Measurements from ENCODE around the gene GPR151.

Gene GPR151

GRCh38 chr5:146515473-146516150, 378 bp downstream of the GPR151 start:
- no peak overlapping the region for H3K9ac ChIP-seq (ENCODE audit: low read depth, low read length)
- no peaks in the 10 kb centered on the region for H3K9me3 ChIP-seq (replicated peaks; ENCODE audit: low read length)
- no peak overlapping the region for H3K4me3 ChIP-seq (ENCODE audit: low read length)
- H3K27me3 ChIP-seq (ENCODE audit: control insufficient read depth, insufficient read depth, low read length), result no peaks in the 10 kb centered on the region
- H3K4me1 ChIP-seq (ENCODE audit: control insufficient read depth, insufficient read depth, low read length), result no peaks in the 10 kb centered on the region
- H3K36me3 ChIP-seq (ENCODE audit: insufficient read depth, low read length), result peaks cover 22% of the 10 kb centered on the region
- H3K4me2 ChIP-seq (ENCODE audit: low read length), result no peak overlapping the region

GRCh38 chr5:146514575-146514974, 1.4 kb downstream of the GPR151 start:
- Histone ChIP-seq H3K27me3 (ENCODE audit: control insufficient read depth, insufficient read depth, low read length) (no peaks in the 10 kb centered on the region), H3K9me3 (replicated peaks; ENCODE audit: low read length) (no peaks in the 10 kb centered on the region), H3K36me3 (ENCODE audit: insufficient read depth, low read length) (peaks cover 32% of the 10 kb centered on the region), H3K4me3 (ENCODE audit: low read length) (no peak overlapping the region), H3K4me1 (ENCODE audit: control insufficient read depth, insufficient read depth, low read length) (no peaks in the 10 kb centered on the region), H3K4me2 (ENCODE audit: low read length) (no peak overlapping the region), H3K9ac (ENCODE audit: low read depth, low read length) (no peak overlapping the region)

DNA sequence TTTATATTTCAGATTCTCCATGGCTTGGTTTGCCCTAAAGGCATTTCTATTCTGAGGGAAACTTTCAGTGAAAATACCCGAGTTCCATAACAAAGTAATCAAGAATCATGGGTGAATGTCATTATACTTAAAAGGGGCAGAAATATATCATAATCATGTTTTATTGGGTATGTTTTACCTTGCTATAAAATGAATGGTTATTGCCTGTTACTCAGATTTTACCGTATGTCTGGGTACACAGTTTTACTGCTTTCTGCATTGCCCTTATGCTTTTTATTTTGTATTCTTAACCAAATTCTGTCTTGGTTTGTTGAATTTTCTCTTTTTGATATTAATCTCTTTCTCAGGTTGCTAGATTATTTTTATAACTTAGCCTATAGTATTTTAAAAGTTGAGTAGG, 2.5 kb downstream of the GPR151 start:
- H3K9me3 ChIP-seq (replicated peaks; ENCODE audit: low read length), result no peaks in the 10 kb centered on the region
- no peak overlapping the region for H3K9ac ChIP-seq (ENCODE audit: low read depth, low read length)
- H3K36me3 ChIP-seq (ENCODE audit: insufficient read depth, low read length), result peaks cover 43% of the 10 kb centered on the region
- H3K27me3 ChIP-seq (ENCODE audit: control insufficient read depth, insufficient read depth, low read length), result no peaks in the 10 kb centered on the region
- no peak overlapping the region for H3K4me2 ChIP-seq (ENCODE audit: low read length)
- H3K4me3 ChIP-seq (ENCODE audit: low read length), result no peak overlapping the region
- no peaks in the 10 kb centered on the region for H3K4me1 ChIP-seq (ENCODE audit: control insufficient read depth, insufficient read depth, low read length)

DNA sequence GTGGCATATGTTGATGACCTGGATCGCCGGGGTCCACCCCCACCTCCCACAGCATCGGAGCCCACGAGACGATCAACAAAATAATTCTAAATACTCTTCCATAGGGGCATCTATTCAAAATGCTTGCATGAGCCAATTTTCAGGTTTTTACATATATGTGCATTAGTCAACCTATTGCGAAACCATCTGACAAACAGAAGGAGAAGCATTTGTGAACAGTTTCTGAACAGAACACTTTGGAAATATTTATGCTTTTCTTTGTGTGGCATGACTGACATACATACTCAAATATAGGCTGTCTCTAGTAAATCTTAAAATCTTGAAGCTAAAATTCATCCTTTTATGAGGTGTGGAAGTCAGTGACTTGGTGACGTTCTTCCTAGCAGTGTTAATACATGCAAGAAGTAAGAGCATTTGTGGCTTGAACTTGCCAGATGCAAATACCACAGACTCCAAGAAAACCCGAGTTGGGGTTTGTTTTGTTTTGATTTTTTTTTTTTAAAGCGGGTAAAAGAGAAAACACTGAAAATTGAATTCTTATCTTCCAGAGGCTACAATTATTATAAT, 5.3 kb downstream of the GPR151 start:
- no peak overlapping the region for H3K4me2 ChIP-seq (ENCODE audit: low read length)
- no peak overlapping the region for H3K4me3 ChIP-seq (ENCODE audit: low read length)
- peaks cover 69% of the 10 kb centered on the region for H3K36me3 ChIP-seq (ENCODE audit: insufficient read depth, low read length)
- H3K9ac ChIP-seq (ENCODE audit: low read depth, low read length), result no peak overlapping the region
- H3K9me3 ChIP-seq (replicated peaks; ENCODE audit: low read length), result no peaks in the 10 kb centered on the region
- H3K27me3 ChIP-seq (ENCODE audit: control insufficient read depth, insufficient read depth, low read length), result no peaks in the 10 kb centered on the region
- no peaks in the 10 kb centered on the region for H3K4me1 ChIP-seq (ENCODE audit: control insufficient read depth, insufficient read depth, low read length)

DNA sequence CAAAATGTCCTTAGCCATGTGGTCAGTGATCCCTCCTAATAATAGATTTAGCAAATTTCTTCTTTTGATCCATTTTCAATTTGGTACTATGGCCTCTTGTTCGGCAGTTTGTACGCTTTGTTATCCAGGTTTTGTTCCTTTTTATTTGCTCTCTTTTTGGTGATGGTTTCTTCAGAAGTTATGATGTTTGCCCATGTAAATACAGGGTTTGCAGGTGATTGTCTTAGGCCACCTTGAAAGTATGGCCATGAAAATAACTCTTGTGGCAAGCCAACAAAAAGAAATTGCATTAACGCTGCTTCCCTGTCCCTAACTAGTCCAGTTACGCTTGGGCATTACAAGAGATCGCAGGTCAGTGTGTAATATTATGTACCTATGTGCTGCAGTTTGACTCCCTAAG, 8.6 kb downstream of the GPR151 start:
- Histone ChIP-seq H3K4me1 (ENCODE audit: control insufficient read depth, insufficient read depth, low read length) (no peaks in the 10 kb centered on the region), H3K4me2 (ENCODE audit: low read length) (no peak overlapping the region), H3K9ac (ENCODE audit: low read depth, low read length) (no peak overlapping the region), H3K9me3 (replicated peaks; ENCODE audit: low read length) (no peaks in the 10 kb centered on the region), H3K27me3 (ENCODE audit: control insufficient read depth, insufficient read depth, low read length) (no peaks in the 10 kb centered on the region), H3K4me3 (ENCODE audit: low read length) (no peak overlapping the region), H3K36me3 (ENCODE audit: insufficient read depth, low read length) (peaks cover 76% of the 10 kb centered on the region)

DNA sequence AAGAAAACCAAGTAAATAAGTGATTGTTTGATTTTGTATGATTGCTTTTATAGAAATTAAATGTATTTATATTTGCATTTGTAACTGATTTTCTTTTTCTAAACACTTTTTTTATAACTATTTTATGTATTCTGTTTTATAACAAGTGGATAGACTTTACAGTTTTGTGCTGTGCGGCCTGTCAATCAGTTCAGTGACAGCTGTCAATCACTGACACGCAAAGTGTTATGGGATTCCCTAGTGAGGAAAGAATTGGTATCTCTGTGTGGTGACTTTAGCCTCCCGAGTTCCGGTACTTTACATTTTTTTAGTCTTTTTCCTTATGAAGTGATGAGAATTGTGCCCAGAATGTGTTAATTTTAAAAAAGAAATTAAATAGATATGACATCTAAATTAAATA, 16.3 kb downstream of the GPR151 start:
- Histone ChIP-seq H3K9ac (ENCODE audit: low read depth, low read length) (no peak overlapping the region), H3K27me3 (ENCODE audit: control insufficient read depth, insufficient read depth, low read length) (no peaks in the 10 kb centered on the region), H3K36me3 (ENCODE audit: insufficient read depth, low read length) (peaks cover 43% of the 10 kb centered on the region), H3K9me3 (replicated peaks; ENCODE audit: low read length) (no peaks in the 10 kb centered on the region), H3K4me3 (ENCODE audit: low read length) (no peak overlapping the region), H3K4me2 (ENCODE audit: low read length) (no peak overlapping the region), H3K4me1 (ENCODE audit: control insufficient read depth, insufficient read depth, low read length) (no peaks in the 10 kb centered on the region)

DNA sequence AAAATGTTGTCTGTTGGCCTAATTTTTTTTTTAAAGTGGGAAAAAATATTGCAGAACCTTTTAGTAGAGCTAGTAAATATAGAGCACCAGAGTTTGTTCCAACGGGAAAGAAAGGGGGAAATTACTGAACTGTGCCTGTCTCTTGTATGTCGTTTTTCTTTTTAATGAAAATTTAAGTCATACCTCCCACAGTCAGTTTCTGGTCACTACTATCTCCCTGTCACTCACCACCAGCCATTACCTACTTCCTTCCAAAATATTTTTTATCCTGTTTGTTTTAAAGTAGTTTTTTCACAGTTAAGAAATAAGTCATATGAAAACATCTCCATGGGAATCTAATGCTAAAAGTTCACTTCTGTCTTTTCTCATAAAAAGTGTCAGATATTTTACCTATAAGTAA, 21.3 kb downstream of the GPR151 start:
- Histone ChIP-seq H3K9ac (ENCODE audit: low read depth, low read length) (no peak overlapping the region), H3K36me3 (ENCODE audit: insufficient read depth, low read length) (peaks cover 24% of the 10 kb centered on the region), H3K27me3 (ENCODE audit: control insufficient read depth, insufficient read depth, low read length) (no peaks in the 10 kb centered on the region), H3K4me2 (ENCODE audit: low read length) (no peak overlapping the region), H3K4me1 (ENCODE audit: control insufficient read depth, insufficient read depth, low read length) (no peaks in the 10 kb centered on the region), H3K4me3 (ENCODE audit: low read length) (no peak overlapping the region), H3K9me3 (replicated peaks; ENCODE audit: low read length) (no peaks in the 10 kb centered on the region)

- Histone ChIP-seq H3K4me3 (ENCODE audit: low read length) (no peak overlapping the region), H3K4me1 (ENCODE audit: control insufficient read depth, insufficient read depth, low read length) (no peaks in the 10 kb centered on the region), H3K4me2 (ENCODE audit: low read length) (no peak overlapping the region), H3K9ac (ENCODE audit: low read depth, low read length) (no peak overlapping the region), H3K27me3 (ENCODE audit: control insufficient read depth, insufficient read depth, low read length) (no peaks in the 10 kb centered on the region), H3K36me3 (ENCODE audit: insufficient read depth, low read length) (peaks cover 42% of the 10 kb centered on the region), H3K9me3 (replicated peaks; ENCODE audit: low read length) (no peaks in the 10 kb centered on the region)
These were observed 25.7 kb downstream of the GPR151 start for GRCh38 chr5:146490089-146490843.

DNA sequence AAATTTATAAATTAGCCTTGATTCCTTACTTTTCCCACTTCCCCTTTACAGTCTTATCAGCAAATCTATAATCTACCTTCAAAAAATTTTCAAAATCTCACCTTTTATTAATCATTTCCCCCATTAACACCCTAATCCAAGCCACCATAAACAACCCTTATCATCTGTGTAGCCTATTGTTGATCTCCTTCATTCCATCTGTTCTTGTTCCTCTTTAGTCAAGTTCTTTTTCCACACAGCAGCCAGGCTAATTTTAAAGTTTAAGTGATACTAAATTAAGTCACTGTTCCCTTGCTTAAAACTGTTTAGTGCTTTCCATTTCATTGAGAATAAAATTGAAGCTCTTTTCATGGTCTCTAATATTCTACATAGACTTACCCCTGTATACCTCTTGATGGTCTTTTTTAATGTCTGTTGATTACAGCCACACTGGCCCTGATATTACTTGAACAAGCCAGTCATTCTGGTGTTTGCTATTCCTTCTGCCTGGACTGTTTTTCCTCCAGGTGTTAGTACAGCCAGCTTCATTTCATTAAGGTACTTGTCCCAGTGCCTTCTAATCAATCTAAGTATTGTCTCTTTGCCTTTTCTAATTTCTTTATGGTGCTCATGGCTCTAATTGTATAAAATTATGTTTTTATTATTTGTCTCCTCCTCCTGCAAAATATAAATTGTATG, 31.1 kb downstream of the GPR151 start:
- Histone ChIP-seq H3K36me3 (ENCODE audit: insufficient read depth, low read length) (peaks cover 81% of the 10 kb centered on the region), H3K9ac (ENCODE audit: low read depth, low read length) (no peak overlapping the region)

DNA sequence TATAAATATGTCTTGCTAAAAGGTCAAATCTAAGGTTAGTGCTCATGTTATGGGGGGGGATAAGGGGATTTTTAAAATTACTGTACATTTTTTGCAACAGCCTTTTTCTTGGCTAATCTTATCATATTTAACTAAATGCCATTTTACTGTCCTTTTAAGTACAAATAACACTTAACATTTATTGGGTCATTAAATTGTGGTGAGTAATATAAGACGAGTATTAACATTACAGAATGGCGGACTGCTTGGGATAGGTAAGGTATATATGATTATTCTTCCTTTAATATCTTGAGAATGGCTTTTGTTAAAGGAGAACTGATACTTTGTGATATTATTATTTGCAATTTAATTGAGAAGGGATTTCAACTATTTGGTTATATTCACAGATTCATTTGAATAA, 33.2 kb downstream of the GPR151 start:
- no peaks in the 10 kb centered on the region for H3K27me3 ChIP-seq (ENCODE audit: control insufficient read depth, insufficient read depth, low read length)
- no peaks in the 10 kb centered on the region for H3K4me1 ChIP-seq (ENCODE audit: control insufficient read depth, insufficient read depth, low read length)
- H3K4me3 ChIP-seq (ENCODE audit: low read length), result no peak overlapping the region
- H3K9ac ChIP-seq (ENCODE audit: low read depth, low read length), result no peak overlapping the region
- no peak overlapping the region for H3K4me2 ChIP-seq (ENCODE audit: low read length)
- H3K9me3 ChIP-seq (replicated peaks; ENCODE audit: low read length), result no peaks in the 10 kb centered on the region
- H3K36me3 ChIP-seq (ENCODE audit: insufficient read depth, low read length), result peaks cover 76% of the 10 kb centered on the region

More for the DNA sequence above, 31.1 kb downstream of the GPR151 start:
- H3K4me1 ChIP-seq (ENCODE audit: control insufficient read depth, insufficient read depth, low read length), result no peaks in the 10 kb centered on the region
- H3K9me3 ChIP-seq (replicated peaks; ENCODE audit: low read length), result no peaks in the 10 kb centered on the region
- no peak overlapping the region for H3K4me3 ChIP-seq (ENCODE audit: low read length)
- no peak overlapping the region for H3K4me2 ChIP-seq (ENCODE audit: low read length)
- no peaks in the 10 kb centered on the region for H3K27me3 ChIP-seq (ENCODE audit: control insufficient read depth, insufficient read depth, low read length)

GRCh38 chr5:146475906-146476305, 40.1 kb downstream of the GPR151 start:
- Histone ChIP-seq H3K9me3 (replicated peaks; ENCODE audit: low read length) (no peaks in the 10 kb centered on the region), H3K4me1 (ENCODE audit: control insufficient read depth, insufficient read depth, low read length) (no peaks in the 10 kb centered on the region), H3K4me3 (ENCODE audit: low read length) (no peak overlapping the region), H3K4me2 (ENCODE audit: low read length) (no peak overlapping the region), H3K36me3 (ENCODE audit: insufficient read depth, low read length) (peaks cover 47% of the 10 kb centered on the region), H3K9ac (ENCODE audit: low read depth, low read length) (no peak overlapping the region), H3K27me3 (ENCODE audit: control insufficient read depth, insufficient read depth, low read length) (no peaks in the 10 kb centered on the region)
